ENCODE data around the gene BPIFB2. TPM values are rescaled to one million over a fixed set of nuclear protein-coding genes. Genes with fewer than 3 reads are reported as not detected.

BPIFB2 gene
- total and polyA plus RNA-seq, 10 of the 15 experiments (the other 5 are each of a cell fraction or from before 2014, with no cell fraction given) = not detected

GRCh38 chr20:33026779-33027759, 19.6 kb downstream of the BPIFB2 start:
- Histone ChIP-seq H3K27ac (ENCODE audit: control insufficient read depth, insufficient read depth) (no peak overlapping the region), H3K4me2 (ENCODE audit: control insufficient read depth, insufficient read depth) (no peak overlapping the region), H3K36me3 (ENCODE audit: control insufficient read depth in 2 of 2, insufficient read depth in 2 of 2, low read length in 1 of 2) (no peaks in the 10 kb centered on the region), H4K20me1 (ENCODE audit: control insufficient read depth, insufficient read depth) (no peaks in the 10 kb centered on the region), H3K79me2 (ENCODE audit: control insufficient read depth, insufficient read depth, low read length) (no peaks in the 10 kb centered on the region), H3K9me3 (replicated peaks; ENCODE audit: control insufficient read depth, insufficient read depth, low read length) (no peaks in the 10 kb centered on the region), H3K27me3 (replicated peaks in 1 of 2; ENCODE audit: control insufficient read depth in 2 of 2, insufficient read depth in 2 of 2, low read length in 1 of 2) (peaks cover 0 to 1% of the 10 kb centered on the region in 2 experiments; a peak in 1 of 4 replicates), H2AFZ (ENCODE audit: control insufficient read depth, low read depth, low read length) (no peak overlapping the region), H3K4me1 (ENCODE audit: control insufficient read depth, insufficient read depth, low read length) (peaks cover 3% of the 10 kb centered on the region), H3K9ac (ENCODE audit: control insufficient read depth, insufficient read depth, low read length) (no peak overlapping the region), H3K4me3 (no peak overlapping the region)
- in situ Hi-C loops (cut with MboI) (no loop called here), intact Hi-C loops (cut with micrococcal nuclease; ENCODE audit: unreplicated experiment) (no loop called here)
- no peak for ATAC-seq
- ChIA-PET POLR2A (no interaction called here), CTCF (no interaction called here), SMC1A (ENCODE audit: uncharacterized antibody, unreplicated experiment) (no interaction called here), RAD21 (ENCODE audit: unreplicated experiment) (no interaction called here)
- WGBS (ENCODE audit: insufficient coverage, insufficient replicate concordance, low lambda C conversion rate, missing lambda C conversion rate) = 16% methylated on average over 10 of the region's 10 CpGs
- TF ChIP-seq ZNF622 (IDR thresholded peaks at IDR 0.05) (no peak), NRF1 (conservative IDR thresholded peaks at IDR 0.05; ENCODE audit: low read depth, low read length) (no peak), TARDBP (IDR thresholded peaks at IDR 0.05; ENCODE audit: borderline replicate concordance) (no peak), TCF12 (IDR thresholded peaks at IDR 0.05; ENCODE audit: low read depth, low read length) (no peak), POLR2A (IDR thresholded peaks at IDR 0.05; ENCODE audit: low read depth, low read length) (no peak), ZNF207 (IDR thresholded peaks at IDR 0.05; ENCODE audit: borderline replicate concordance) (no peak), IKZF2 (IDR thresholded peaks at IDR 0.05) (no peak), HDAC2 (IDR thresholded peaks at IDR 0.05) (no peak), SUZ12 (IDR thresholded peaks at IDR 0.05; ENCODE audit: unreplicated experiment) (no peak), NBN (IDR thresholded peaks at IDR 0.05) (no peak)
- TF ChIP-seq, protein P1, sequence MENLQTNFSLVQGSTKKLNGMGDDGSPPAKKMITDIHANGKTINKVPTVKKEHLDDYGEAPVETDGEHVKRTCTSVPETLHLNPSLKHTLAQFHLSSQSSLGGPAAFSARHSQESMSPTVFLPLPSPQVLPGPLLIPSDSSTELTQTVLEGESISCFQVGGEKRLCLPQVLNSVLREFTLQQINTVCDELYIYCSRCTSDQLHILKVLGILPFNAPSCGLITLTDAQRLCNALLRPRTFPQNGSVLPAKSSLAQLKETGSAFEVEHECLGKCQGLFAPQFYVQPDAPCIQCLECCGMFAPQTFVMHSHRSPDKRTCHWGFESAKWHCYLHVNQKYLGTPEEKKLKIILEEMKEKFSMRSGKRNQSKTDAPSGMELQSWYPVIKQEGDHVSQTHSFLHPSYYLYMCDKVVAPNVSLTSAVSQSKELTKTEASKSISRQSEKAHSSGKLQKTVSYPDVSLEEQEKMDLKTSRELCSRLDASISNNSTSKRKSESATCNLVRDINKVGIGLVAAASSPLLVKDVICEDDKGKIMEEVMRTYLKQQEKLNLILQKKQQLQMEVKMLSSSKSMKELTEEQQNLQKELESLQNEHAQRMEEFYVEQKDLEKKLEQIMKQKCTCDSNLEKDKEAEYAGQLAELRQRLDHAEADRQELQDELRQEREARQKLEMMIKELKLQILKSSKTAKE (IDR thresholded peaks at IDR 0.05; ENCODE audit: low read depth, poor library complexity, severe bottlenecking) = no peak
- TF ChIP-seq, protein P2, sequence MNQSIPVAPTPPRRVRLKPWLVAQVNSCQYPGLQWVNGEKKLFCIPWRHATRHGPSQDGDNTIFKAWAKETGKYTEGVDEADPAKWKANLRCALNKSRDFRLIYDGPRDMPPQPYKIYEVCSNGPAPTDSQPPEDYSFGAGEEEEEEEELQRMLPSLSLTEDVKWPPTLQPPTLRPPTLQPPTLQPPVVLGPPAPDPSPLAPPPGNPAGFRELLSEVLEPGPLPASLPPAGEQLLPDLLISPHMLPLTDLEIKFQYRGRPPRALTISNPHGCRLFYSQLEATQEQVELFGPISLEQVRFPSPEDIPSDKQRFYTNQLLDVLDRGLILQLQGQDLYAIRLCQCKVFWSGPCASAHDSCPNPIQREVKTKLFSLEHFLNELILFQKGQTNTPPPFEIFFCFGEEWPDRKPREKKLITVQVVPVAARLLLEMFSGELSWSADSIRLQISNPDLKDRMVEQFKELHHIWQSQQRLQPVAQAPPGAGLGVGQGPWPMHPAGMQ (IDR thresholded peaks at IDR 0.05; ENCODE audit: borderline replicate concordance) = no peak
- no peak for FAIRE-seq
- BruUV-seq (replicated peaks) = no TSS peak
- no peak for DNase-seq (ENCODE audit: low read depth, low spot score)

Data from GM12878 (cell line).